HL-60 (cell line): ENCODE data around the gene WDR47.

Experiments
- CTCF ChIP-seq: IDR thresholded peaks from one replicate; pipeline ENCODE4 v1.5.1; 2011; ENCODE audit warnings: low read length, control low read depth, inconsistent platforms; ENCODE audit not compliant: insufficient read depth
- GABPA ChIP-seq: IDR thresholded peaks from 2 replicates; pipeline ENCODE4 v1.6.1; 2012; ENCODE audit warnings: low read depth
- POLR2AphosphoS5 ChIP-seq: IDR thresholded peaks from 2 replicates; pipeline ENCODE4 v1.6.1; 2012; ENCODE audit warnings: low read depth
- REST ChIP-seq: IDR thresholded peaks from 2 replicates; pipeline ENCODE4 v1.6.1; 2012; ENCODE audit warnings: low read depth; ENCODE audit not compliant: insufficient replicate concordance

GRCh38 chr1:108955881-108956280 is 86.0 kb downstream of the WDR47 start:
- no peak for TF ChIP-seq POLR2AphosphoS5
- TF ChIP-seq CTCF: no peak
- TF ChIP-seq GABPA: no peak
- no peak for TF ChIP-seq REST
